Measurements from ENCODE around the gene EGFR. TPM values are rescaled to one million over a fixed set of nuclear protein-coding genes. Genes with fewer than 3 reads are reported as not detected.
A peak's percentile ranks its signal among the peaks of the same experiment; 100 is the strongest.

EGFR gene
- total RNA-seq, 2 donors from 2014 or later: 78.3 to 112 TPM

GRCh38 chr7:55121249-55121648, 102.4 kb downstream of the EGFR start:
- no peaks in the 10 kb centered on the region for H3K4me1 ChIP-seq (replicated peaks)
- intact Hi-C loops (cut with DNase I): loop anchor here (10.0 kb wide), 1 partner anchor 134 kb away; no protein-coding TSS in a partner anchor

DNA sequence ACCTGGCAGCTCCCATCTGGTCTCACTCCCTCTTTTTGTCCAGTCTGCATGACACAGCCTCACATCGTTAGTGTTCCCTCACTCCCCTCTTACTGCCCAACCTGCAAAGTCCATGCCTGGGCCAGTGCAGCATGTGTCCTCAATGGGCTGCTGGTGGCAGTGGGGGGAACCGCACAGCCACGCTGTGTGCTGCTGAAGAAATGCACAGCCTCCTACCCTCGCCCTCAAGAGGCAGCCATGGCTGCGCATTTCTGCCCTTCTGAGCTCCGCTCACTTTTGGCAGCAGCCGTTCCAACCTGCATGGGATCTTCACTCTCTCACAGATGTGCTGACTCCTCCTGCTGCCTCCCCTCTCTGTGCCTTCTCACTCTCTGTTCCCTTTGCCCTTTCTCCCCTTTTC, 103.4 kb downstream of the EGFR start:
- Histone ChIP-seq H3K9me3 (no peaks in the 10 kb centered on the region), H3K27ac (peak overlapping the region; percentile 60 to 68), H3K36me3 (no peaks in the 10 kb centered on the region), H3K27me3 (replicated peaks; ENCODE audit: insufficient read depth) (no peaks in the 10 kb centered on the region), H3K4me1 (replicated peaks) (no peaks in the 10 kb centered on the region), H3K4me3 (no peak overlapping the region)
- no peak for DNase-seq (ENCODE audit: low spot score)
- WGBS: 80% methylated on average over 7 of the region's 7 CpGs
- TF ChIP-seq POLR2AphosphoS5 (IDR thresholded peaks at IDR 0.05) (no peak), POLR2A (IDR thresholded peaks at IDR 0.05) (no peak)
- TF ChIP-seq, protein P1, sequence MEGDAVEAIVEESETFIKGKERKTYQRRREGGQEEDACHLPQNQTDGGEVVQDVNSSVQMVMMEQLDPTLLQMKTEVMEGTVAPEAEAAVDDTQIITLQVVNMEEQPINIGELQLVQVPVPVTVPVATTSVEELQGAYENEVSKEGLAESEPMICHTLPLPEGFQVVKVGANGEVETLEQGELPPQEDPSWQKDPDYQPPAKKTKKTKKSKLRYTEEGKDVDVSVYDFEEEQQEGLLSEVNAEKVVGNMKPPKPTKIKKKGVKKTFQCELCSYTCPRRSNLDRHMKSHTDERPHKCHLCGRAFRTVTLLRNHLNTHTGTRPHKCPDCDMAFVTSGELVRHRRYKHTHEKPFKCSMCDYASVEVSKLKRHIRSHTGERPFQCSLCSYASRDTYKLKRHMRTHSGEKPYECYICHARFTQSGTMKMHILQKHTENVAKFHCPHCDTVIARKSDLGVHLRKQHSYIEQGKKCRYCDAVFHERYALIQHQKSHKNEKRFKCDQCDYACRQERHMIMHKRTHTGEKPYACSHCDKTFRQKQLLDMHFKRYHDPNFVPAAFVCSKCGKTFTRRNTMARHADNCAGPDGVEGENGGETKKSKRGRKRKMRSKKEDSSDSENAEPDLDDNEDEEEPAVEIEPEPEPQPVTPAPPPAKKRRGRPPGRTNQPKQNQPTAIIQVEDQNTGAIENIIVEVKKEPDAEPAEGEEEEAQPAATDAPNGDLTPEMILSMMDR (IDR thresholded peaks at IDR 0.05): no peak
- intact Hi-C loops (cut with DNase I): loop anchor here (10.0 kb wide), 1 partner anchor 133 kb away; no protein-coding TSS in a partner anchor

More at GRCh38 chr7:55121249-55121648, 102.4 kb downstream of the EGFR start:
- no peaks in the 10 kb centered on the region for H3K36me3 ChIP-seq
- WGBS: 61% methylated on average over 5 of the region's 5 CpGs
- DNase-seq (ENCODE audit: low spot score): no peak
- no peaks in the 10 kb centered on the region for H3K9me3 ChIP-seq
- TF ChIP-seq POLR2AphosphoS5 (IDR thresholded peaks at IDR 0.05) (no peak), POLR2A (IDR thresholded peaks at IDR 0.05) (no peak)
- TF ChIP-seq, protein P1 (IDR thresholded peaks at IDR 0.05): no peak
- H3K4me3 ChIP-seq: no peak overlapping the region
- H3K27ac ChIP-seq: peak overlapping the region; percentile 60 to 68
- H3K27me3 ChIP-seq (replicated peaks; ENCODE audit: insufficient read depth): no peaks in the 10 kb centered on the region

- H3K27ac ChIP-seq: no peak overlapping the region
Measured at GRCh38 chr7:55124989-55125875, 106.4 kb downstream of the EGFR start.

DNA sequence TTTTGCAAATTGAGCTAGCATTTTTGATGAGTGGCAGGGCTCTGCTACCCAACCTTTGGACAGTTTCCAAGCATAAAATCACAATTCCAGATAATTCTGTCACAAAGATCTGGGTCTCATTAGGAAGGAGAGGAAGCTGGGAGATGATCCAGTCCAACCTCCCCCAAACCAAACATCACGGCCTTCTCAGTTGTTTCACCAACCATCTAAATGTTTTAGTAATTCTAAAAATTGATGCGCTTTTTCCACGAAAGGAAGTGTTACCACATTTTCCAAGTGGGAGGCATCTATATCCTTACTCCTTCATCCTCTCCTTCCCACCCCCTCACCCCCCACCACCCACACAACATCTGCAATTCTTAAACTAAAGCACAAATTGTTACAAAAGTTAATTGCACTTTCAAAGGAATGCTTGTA, 108.3 kb downstream of the EGFR start:
- intact Hi-C loops (cut with DNase I): loop anchor here (10.0 kb wide), 1 partner anchor 128 kb away; no protein-coding TSS in a partner anchor
- 69% methylated on average over 3 of the region's 3 CpGs for WGBS
- peaks cover 16% of the 10 kb centered on the region for H3K4me1 ChIP-seq (replicated peaks)
- H3K9me3 ChIP-seq: no peaks in the 10 kb centered on the region
- DNase-seq (ENCODE audit: low spot score): no peak
- no peaks in the 10 kb centered on the region for H3K36me3 ChIP-seq
- H3K27ac ChIP-seq: peak overlapping the region; percentile 45 to 54
- H3K27me3 ChIP-seq (replicated peaks; ENCODE audit: insufficient read depth): no peaks in the 10 kb centered on the region
- TF ChIP-seq POLR2AphosphoS5 (IDR thresholded peaks at IDR 0.05): no peak
- no peak overlapping the region for H3K4me3 ChIP-seq

More at GRCh38 chr7:55124989-55125875, 106.4 kb downstream of the EGFR start:
- Histone ChIP-seq H3K9me3 (no peaks in the 10 kb centered on the region), H3K36me3 (no peaks in the 10 kb centered on the region), H3K4me3 (no peak overlapping the region), H3K4me1 (replicated peaks) (peaks cover 11% of the 10 kb centered on the region), H3K27me3 (replicated peaks; ENCODE audit: insufficient read depth) (no peaks in the 10 kb centered on the region)
- 69% methylated on average over 12 of the region's 12 CpGs for WGBS
- intact Hi-C loops (cut with DNase I): loop anchor here (10.0 kb wide), 1 partner anchor 130 kb away; no protein-coding TSS in a partner anchor
- TF ChIP-seq POLR2A (IDR thresholded peaks at IDR 0.05) (no peak), POLR2AphosphoS5 (IDR thresholded peaks at IDR 0.05) (no peak)
- TF ChIP-seq, protein P1 (IDR thresholded peaks at IDR 0.05): no peak
- DNase-seq (ENCODE audit: low spot score): no peak

- Histone ChIP-seq H3K4me1 (replicated peaks) (peaks cover 16% of the 10 kb centered on the region), H3K27ac (peak overlapping the region; percentile 45 to 54), H3K4me3 (no peak overlapping the region), H3K36me3 (no peaks in the 10 kb centered on the region), H3K9me3 (no peaks in the 10 kb centered on the region), H3K27me3 (replicated peaks; ENCODE audit: insufficient read depth) (no peaks in the 10 kb centered on the region)
- DNase-seq (ENCODE audit: low spot score): no peak
- WGBS: 7% methylated on average over 6 of the region's 6 CpGs
- intact Hi-C loops (cut with DNase I): loop anchor here (10.0 kb wide), 1 partner anchor 127 kb away; no protein-coding TSS in a partner anchor
- TF ChIP-seq, protein P1 (IDR thresholded peaks at IDR 0.05): no peak
- TF ChIP-seq POLR2A (IDR thresholded peaks at IDR 0.05) (no peak), POLR2AphosphoS5 (IDR thresholded peaks at IDR 0.05) (peak; percentile 43)
Measured at GRCh38 chr7:55127622-55128081, 108.8 kb downstream of the EGFR start.

All from prostate gland (tissue), 2 donors.